ENCODE measurements around the gene NATD1.

NATD1 gene

GRCh38 chr17:21249920-21250703 lies 3.1 kb downstream of the NATD1 start:
- peaks cover 2% of the 10 kb centered on the region for H3K79me2 ChIP-seq
- no peak overlapping the region for H3K4me3 ChIP-seq (ENCODE audit: low read depth, low read length)
- H2AFZ ChIP-seq: no peak overlapping the region
- H3K27me3 ChIP-seq (ENCODE audit: control insufficient read depth, insufficient read depth, low read length): no peaks in the 10 kb centered on the region
- H3K27ac ChIP-seq: no peak overlapping the region
- H3K4me1 ChIP-seq: peaks cover 2% of the 10 kb centered on the region
- H3K36me3 ChIP-seq (ENCODE audit: control insufficient read depth, insufficient read depth, low read length): no peaks in the 10 kb centered on the region
- H3K9me3 ChIP-seq (ENCODE audit: control insufficient read depth, low read length): no peaks in the 10 kb centered on the region
- TF ChIP-seq, protein P1, sequence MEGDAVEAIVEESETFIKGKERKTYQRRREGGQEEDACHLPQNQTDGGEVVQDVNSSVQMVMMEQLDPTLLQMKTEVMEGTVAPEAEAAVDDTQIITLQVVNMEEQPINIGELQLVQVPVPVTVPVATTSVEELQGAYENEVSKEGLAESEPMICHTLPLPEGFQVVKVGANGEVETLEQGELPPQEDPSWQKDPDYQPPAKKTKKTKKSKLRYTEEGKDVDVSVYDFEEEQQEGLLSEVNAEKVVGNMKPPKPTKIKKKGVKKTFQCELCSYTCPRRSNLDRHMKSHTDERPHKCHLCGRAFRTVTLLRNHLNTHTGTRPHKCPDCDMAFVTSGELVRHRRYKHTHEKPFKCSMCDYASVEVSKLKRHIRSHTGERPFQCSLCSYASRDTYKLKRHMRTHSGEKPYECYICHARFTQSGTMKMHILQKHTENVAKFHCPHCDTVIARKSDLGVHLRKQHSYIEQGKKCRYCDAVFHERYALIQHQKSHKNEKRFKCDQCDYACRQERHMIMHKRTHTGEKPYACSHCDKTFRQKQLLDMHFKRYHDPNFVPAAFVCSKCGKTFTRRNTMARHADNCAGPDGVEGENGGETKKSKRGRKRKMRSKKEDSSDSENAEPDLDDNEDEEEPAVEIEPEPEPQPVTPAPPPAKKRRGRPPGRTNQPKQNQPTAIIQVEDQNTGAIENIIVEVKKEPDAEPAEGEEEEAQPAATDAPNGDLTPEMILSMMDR (IDR thresholded peaks at IDR 0.05): no peak
- H3K4me2 ChIP-seq (ENCODE audit: low read length): no peak overlapping the region
- H3K9ac ChIP-seq: no peak overlapping the region

GRCh38 chr17:21249086-21249795 lies 4.0 kb downstream of the NATD1 start:
- Histone ChIP-seq H3K4me1 (peaks cover 2% of the 10 kb centered on the region), H3K9ac (no peak overlapping the region), H3K27ac (no peak overlapping the region)

DNA sequence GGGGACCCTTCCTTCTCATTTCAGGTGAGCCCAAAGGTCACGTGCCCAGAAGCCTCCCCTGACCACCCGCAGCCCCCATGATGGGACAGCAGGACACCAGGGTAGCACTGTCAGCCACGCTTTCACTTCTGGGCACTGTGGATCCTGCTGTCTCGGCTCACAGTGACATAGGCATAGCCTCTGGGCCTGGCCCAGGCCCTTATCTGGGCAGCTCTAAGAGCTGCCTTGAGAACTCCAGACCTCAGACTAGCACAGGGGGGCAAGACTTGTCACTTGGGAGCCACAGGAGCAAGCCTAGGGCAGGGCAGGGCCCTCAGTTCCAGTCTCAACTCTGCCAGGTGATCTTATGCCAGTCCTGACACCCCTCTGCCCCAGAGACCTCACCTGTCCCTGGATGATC lies 4.7 kb downstream of the NATD1 start:
- Histone ChIP-seq H3K4me3 (ENCODE audit: low read depth, low read length) (no peak overlapping the region), H3K4me1 (peaks cover 2% of the 10 kb centered on the region), H3K27me3 (ENCODE audit: control insufficient read depth, insufficient read depth, low read length) (no peaks in the 10 kb centered on the region), H3K9me3 (ENCODE audit: control insufficient read depth, low read length) (no peaks in the 10 kb centered on the region), H3K36me3 (ENCODE audit: control insufficient read depth, insufficient read depth, low read length) (no peaks in the 10 kb centered on the region), H3K9ac (no peak overlapping the region), H2AFZ (no peak overlapping the region), H3K4me2 (ENCODE audit: low read length) (no peak overlapping the region), H3K27ac (no peak overlapping the region), H3K79me2 (peaks cover 2% of the 10 kb centered on the region)
- TF ChIP-seq, protein P1 (IDR thresholded peaks at IDR 0.05): no peak

More at GRCh38 chr17:21249086-21249795, 4.0 kb downstream of the NATD1 start:
- no peak overlapping the region for H3K4me2 ChIP-seq (ENCODE audit: low read length)
- H3K79me2 ChIP-seq: peaks cover 2% of the 10 kb centered on the region
- H3K27me3 ChIP-seq (ENCODE audit: control insufficient read depth, insufficient read depth, low read length): no peaks in the 10 kb centered on the region
- no peaks in the 10 kb centered on the region for H3K36me3 ChIP-seq (ENCODE audit: control insufficient read depth, insufficient read depth, low read length)
- H3K9me3 ChIP-seq (ENCODE audit: control insufficient read depth, low read length): no peaks in the 10 kb centered on the region
- TF ChIP-seq, protein P1 (IDR thresholded peaks at IDR 0.05): no peak
- no peak overlapping the region for H3K4me3 ChIP-seq (ENCODE audit: low read depth, low read length)
- H2AFZ ChIP-seq: no peak overlapping the region

- Histone ChIP-seq H2AFZ (no peak overlapping the region), H3K27me3 (ENCODE audit: control insufficient read depth, insufficient read depth, low read length) (no peaks in the 10 kb centered on the region), H3K79me2 (peaks cover 2% of the 10 kb centered on the region), H3K9me3 (ENCODE audit: control insufficient read depth, low read length) (no peaks in the 10 kb centered on the region), H3K4me1 (peaks cover 2% of the 10 kb centered on the region), H3K4me3 (ENCODE audit: low read depth, low read length) (no peak overlapping the region), H3K27ac (no peak overlapping the region), H3K9ac (no peak overlapping the region), H3K36me3 (ENCODE audit: control insufficient read depth, insufficient read depth, low read length) (no peaks in the 10 kb centered on the region), H3K4me2 (ENCODE audit: low read length) (no peak overlapping the region)
- TF ChIP-seq, protein P1 (IDR thresholded peaks at IDR 0.05): no peak
Measured at GRCh38 chr17:21247552-21248258, 5.5 kb downstream of the NATD1 start.

Data from parathyroid adenoma (tissue), 2 donors.